Ishikawa (cell line): ENCODE results near the gene KIF26B.
A peak's percentile ranks its signal among the peaks of the same experiment; 100 is the strongest.

Experiments used
- CEBPB ChIP-seq: IDR thresholded peaks from 2 replicates; pipeline ENCODE4 v1.6.1; 2012
- CREB1 ChIP-seq: IDR thresholded peaks from 2 replicates; pipeline ENCODE4 v1.6.1; 2012; ENCODE audit warnings: low read depth
- EGR1 ChIP-seq: IDR thresholded peaks from 2 replicates; pipeline ENCODE4 v1.6.1; 2012
- EP300 ChIP-seq: IDR thresholded peaks from 2 replicates; pipeline ENCODE4 v1.6.1; 2012; ENCODE audit warnings: borderline replicate concordance
- FOXM1 ChIP-seq: IDR thresholded peaks from 2 replicates; pipeline ENCODE4 v1.6.1; 2012; ENCODE audit warnings: low read depth, borderline replicate concordance
- MAX ChIP-seq: IDR thresholded peaks from 2 replicates; pipeline ENCODE4 v1.6.1; 2012
- NFIC ChIP-seq: IDR thresholded peaks from 2 replicates; pipeline ENCODE4 v1.6.1; 2012
- RAD21 ChIP-seq: IDR thresholded peaks from 2 replicates; pipeline ENCODE4 v1.6.1; 2012; ENCODE audit warnings: low read depth
- REST ChIP-seq: IDR thresholded peaks from 2 replicates; pipeline ENCODE4 v1.6.1; 2012; ENCODE audit warnings: low read depth, mild to moderate bottlenecking
- TAF1 ChIP-seq: IDR thresholded peaks from 2 replicates; pipeline ENCODE4 v1.6.1; 2012; ENCODE audit warnings: low read depth, mild to moderate bottlenecking
- TCF12 ChIP-seq: IDR thresholded peaks from 2 replicates; pipeline ENCODE4 v1.6.1; 2012; ENCODE audit warnings: low read depth
- TEAD4 ChIP-seq: IDR thresholded peaks from 2 replicates; pipeline ENCODE4 v1.6.1; 2012
- USF1 ChIP-seq: IDR thresholded peaks from 2 replicates; pipeline ENCODE4 v1.6.1; 2012
- YY1 ChIP-seq: IDR thresholded peaks from 2 replicates; pipeline ENCODE4 v1.6.1; 2012; ENCODE audit warnings: low read depth
- ZBTB7A ChIP-seq: IDR thresholded peaks from 2 replicates; pipeline ENCODE4 v1.6.1; 2012; ENCODE audit warnings: low read depth

KIF26B gene

GRCh38 chr1:245512181-245512888, 357.6 kb downstream of the KIF26B start:
- TF ChIP-seq EGR1 (no peak), NFIC (no peak), REST (no peak), EP300 (no peak), TEAD4 (no peak), CEBPB (no peak), TCF12 (no peak), YY1 (no peak), FOXM1 (no peak), TAF1 (no peak), ZBTB7A (no peak), MAX (no peak), RAD21 (no peak), USF1 (no peak), CREB1 (no peak)

GRCh38 chr1:245512980-245513578, 358.3 kb downstream of the KIF26B start:
- TF ChIP-seq REST (0 out of 2 replicates have a peak, but pooled peaks have one; percentile 13), ZBTB7A (no peak)

GRCh38 chr1:245516284-245516759, 361.5 kb downstream of the KIF26B start:
- TF ChIP-seq RAD21 (0 out of 2 replicates have a peak, but pooled peaks have one; percentile 2), EP300 (no peak)

GRCh38 chr1:245520611-245521010, 365.8 kb downstream of the KIF26B start:
- no peak for TF ChIP-seq TAF1

GRCh38 chr1:245526141-245526540, 371.4 kb downstream of the KIF26B start:
- TF ChIP-seq ZBTB7A: no peak
- no peak for TF ChIP-seq EP300
- no peak for TF ChIP-seq RAD21
- TF ChIP-seq NFIC: no peak
- TF ChIP-seq TEAD4: no peak
- no peak for TF ChIP-seq USF1
- no peak for TF ChIP-seq REST
